ENCODE data around the gene ITPRIPL2.

The ITPRIPL2 gene

GRCh38 chr16:19165101-19165500, 51.3 kb downstream of the ITPRIPL2 start:
- Histone ChIP-seq H3K9me3 (ENCODE audit: control insufficient read depth in 2 of 2, low read length in 2 of 2) (no peaks in the 10 kb centered on the region), H3K27ac (ENCODE audit: low read length) (no peak overlapping the region), H3K4me1 (ENCODE audit: control insufficient read depth, insufficient read depth, low read length) (peaks cover 11% of the 10 kb centered on the region), H3K4me3 (ENCODE audit: low read length in 2 of 2) (no peak overlapping the region), H3K27me3 (ENCODE audit: control insufficient read depth in 1 of 2, insufficient read depth in 2 of 2, low read length in 2 of 2) (no peaks in the 10 kb centered on the region), H3K36me3 (ENCODE audit: control insufficient read depth in 2 of 2, insufficient read depth in 2 of 2, low read length in 2 of 2) (no peaks in the 10 kb centered on the region), H3K9ac (ENCODE audit: low read length in 2 of 2) (no peak overlapping the region)

- Histone ChIP-seq H3K4me3 (ENCODE audit: low read length in 2 of 2) (no peak overlapping the region), H3K36me3 (ENCODE audit: control insufficient read depth in 2 of 2, insufficient read depth in 2 of 2, low read length in 2 of 2) (no peaks in the 10 kb centered on the region), H3K4me1 (ENCODE audit: control insufficient read depth, insufficient read depth, low read length) (peaks cover 14% of the 10 kb centered on the region), H3K27ac (ENCODE audit: low read length) (no peak overlapping the region), H3K27me3 (ENCODE audit: control insufficient read depth in 1 of 2, insufficient read depth in 2 of 2, low read length in 2 of 2) (no peaks in the 10 kb centered on the region), H3K9me3 (ENCODE audit: control insufficient read depth in 2 of 2, low read length in 2 of 2) (no peaks in the 10 kb centered on the region), H3K9ac (ENCODE audit: low read length in 2 of 2) (no peak overlapping the region)
These were observed 52.7 kb downstream of the ITPRIPL2 start for GRCh38 chr16:19166500-19166899.

GRCh38 chr16:19167710-19168370, 54.1 kb downstream of the ITPRIPL2 start, which contains the start of gene SYT17:
SYT17 (plus strand) TSS chr16:19168240; CDS start chr16:19168647, 407 bp downstream.
- no peak within 1 kb of the TSS for H3K27ac ChIP-seq (ENCODE audit: low read length)
- no peaks in the 10 kb centered on the region for H3K36me3 ChIP-seq (ENCODE audit: control insufficient read depth in 2 of 2, insufficient read depth in 2 of 2, low read length in 2 of 2)
- H3K9ac ChIP-seq (ENCODE audit: low read length in 2 of 2): peak within 1 kb of the TSS; percentile 13 to 42

GRCh38 chr16:19168371-19169081, 54.8 kb downstream of the ITPRIPL2 start:
- no peaks in the 10 kb centered on the region for H3K36me3 ChIP-seq (ENCODE audit: control insufficient read depth in 2 of 2, insufficient read depth in 2 of 2, low read length in 2 of 2)
- no peaks in the 10 kb centered on the region for H3K27me3 ChIP-seq (ENCODE audit: control insufficient read depth in 1 of 2, insufficient read depth in 2 of 2, low read length in 2 of 2)
- H3K4me1 ChIP-seq (ENCODE audit: control insufficient read depth, insufficient read depth, low read length): peaks cover 14% of the 10 kb centered on the region
- H3K9me3 ChIP-seq (ENCODE audit: control insufficient read depth in 2 of 2, low read length in 2 of 2): no peaks in the 10 kb centered on the region
- H3K9ac ChIP-seq (ENCODE audit: low read length in 2 of 2): peak overlapping the region; percentile 13 to 42
- H3K4me3 ChIP-seq (ENCODE audit: low read length in 2 of 2): peak overlapping the region; percentile 62 to 77
- H3K27ac ChIP-seq (ENCODE audit: low read length): no peak overlapping the region

More at GRCh38 chr16:19167710-19168370, 54.1 kb downstream of the ITPRIPL2 start, which contains the start of gene SYT17:
- Histone ChIP-seq H3K4me3 (ENCODE audit: low read length in 2 of 2) (peak within 1 kb of the TSS; percentile 62 to 77), H3K27me3 (ENCODE audit: control insufficient read depth in 1 of 2, insufficient read depth in 2 of 2, low read length in 2 of 2) (no peaks in the 10 kb centered on the region), H3K9me3 (ENCODE audit: control insufficient read depth in 2 of 2, low read length in 2 of 2) (no peaks in the 10 kb centered on the region), H3K4me1 (ENCODE audit: control insufficient read depth, insufficient read depth, low read length) (peaks cover 14% of the 10 kb centered on the region)

GRCh38 chr16:19169082-19169639, 55.4 kb downstream of the ITPRIPL2 start:
- no peaks in the 10 kb centered on the region for H3K27me3 ChIP-seq (ENCODE audit: control insufficient read depth in 1 of 2, insufficient read depth in 2 of 2, low read length in 2 of 2)
- H3K27ac ChIP-seq (ENCODE audit: low read length): no peak overlapping the region
- H3K4me1 ChIP-seq (ENCODE audit: control insufficient read depth, insufficient read depth, low read length): peaks cover 14% of the 10 kb centered on the region
- peak overlapping the region in 1 of 2 donors; percentile 42 for H3K9ac ChIP-seq (ENCODE audit: low read length in 2 of 2)
- H3K36me3 ChIP-seq (ENCODE audit: control insufficient read depth in 2 of 2, insufficient read depth in 2 of 2, low read length in 2 of 2): no peaks in the 10 kb centered on the region
- H3K4me3 ChIP-seq (ENCODE audit: low read length in 2 of 2): peak overlapping the region; percentile 40 to 77
- H3K9me3 ChIP-seq (ENCODE audit: control insufficient read depth in 2 of 2, low read length in 2 of 2): no peaks in the 10 kb centered on the region

- Histone ChIP-seq H3K36me3 (ENCODE audit: control insufficient read depth in 2 of 2, insufficient read depth in 2 of 2, low read length in 2 of 2) (no peaks in the 10 kb centered on the region), H3K27me3 (ENCODE audit: control insufficient read depth in 1 of 2, insufficient read depth in 2 of 2, low read length in 2 of 2) (no peaks in the 10 kb centered on the region), H3K9ac (ENCODE audit: low read length in 2 of 2) (no peak overlapping the region), H3K9me3 (ENCODE audit: control insufficient read depth in 2 of 2, low read length in 2 of 2) (no peaks in the 10 kb centered on the region), H3K27ac (ENCODE audit: low read length) (no peak overlapping the region), H3K4me1 (ENCODE audit: control insufficient read depth, insufficient read depth, low read length) (peaks cover 14% of the 10 kb centered on the region), H3K4me3 (ENCODE audit: low read length in 2 of 2) (no peak overlapping the region)
These were observed 56.4 kb downstream of the ITPRIPL2 start for GRCh38 chr16:19170043-19170655.
